RPMI7951 (cell line): Measurements from ENCODE around the gene HOXC10. TPM values are rescaled to one million over a fixed set of nuclear protein-coding genes. Genes with fewer than 3 reads are reported as not detected.
A peak's percentile ranks its signal among the peaks of the same experiment; 100 is the strongest.

ENCODE experiments used
- DNase-seq: peaks from one replicate; pipeline ENCODE4 v3.0.0-alpha.2; 2012; ENCODE audit warnings: low read depth
- total RNA-seq: library from RNA; depleted of rRNA; stranded (reverse); fragments of >200 nt; shearing (Covaris generic); gene quantifications from 2 replicates; pipeline ENCODE4 v1.2.3, GENCODE V29; 2014

HOXC10 gene
- total RNA-seq, 1 experiment from 2014 or later = 4.0 TPM

DNA sequence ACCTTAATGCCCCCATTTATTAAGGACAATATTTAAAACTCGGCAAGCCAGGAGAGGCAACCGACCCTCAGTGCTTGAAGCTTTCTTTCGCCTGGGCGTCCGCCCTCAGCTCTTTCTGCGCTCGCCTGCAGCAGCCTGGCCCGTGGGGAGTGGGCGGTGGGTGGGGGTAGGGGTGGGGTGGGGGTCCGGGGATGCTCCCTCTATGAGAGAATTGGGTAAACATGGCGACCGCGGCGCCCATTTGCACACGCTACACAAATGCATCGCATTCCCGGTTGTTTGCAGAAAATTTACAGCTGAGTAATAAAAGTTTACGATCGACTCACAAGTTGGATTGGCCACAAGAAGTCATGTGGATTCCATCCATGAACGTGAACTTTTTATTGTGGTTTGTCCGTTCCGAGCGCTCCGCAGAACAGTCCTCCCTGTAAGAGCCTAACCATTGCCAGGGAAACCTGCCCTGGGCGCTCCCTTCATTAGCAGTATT lies 31.6 kb downstream of the HOXC10 start:
- peak; percentile 90 for DNase-seq

DNA sequence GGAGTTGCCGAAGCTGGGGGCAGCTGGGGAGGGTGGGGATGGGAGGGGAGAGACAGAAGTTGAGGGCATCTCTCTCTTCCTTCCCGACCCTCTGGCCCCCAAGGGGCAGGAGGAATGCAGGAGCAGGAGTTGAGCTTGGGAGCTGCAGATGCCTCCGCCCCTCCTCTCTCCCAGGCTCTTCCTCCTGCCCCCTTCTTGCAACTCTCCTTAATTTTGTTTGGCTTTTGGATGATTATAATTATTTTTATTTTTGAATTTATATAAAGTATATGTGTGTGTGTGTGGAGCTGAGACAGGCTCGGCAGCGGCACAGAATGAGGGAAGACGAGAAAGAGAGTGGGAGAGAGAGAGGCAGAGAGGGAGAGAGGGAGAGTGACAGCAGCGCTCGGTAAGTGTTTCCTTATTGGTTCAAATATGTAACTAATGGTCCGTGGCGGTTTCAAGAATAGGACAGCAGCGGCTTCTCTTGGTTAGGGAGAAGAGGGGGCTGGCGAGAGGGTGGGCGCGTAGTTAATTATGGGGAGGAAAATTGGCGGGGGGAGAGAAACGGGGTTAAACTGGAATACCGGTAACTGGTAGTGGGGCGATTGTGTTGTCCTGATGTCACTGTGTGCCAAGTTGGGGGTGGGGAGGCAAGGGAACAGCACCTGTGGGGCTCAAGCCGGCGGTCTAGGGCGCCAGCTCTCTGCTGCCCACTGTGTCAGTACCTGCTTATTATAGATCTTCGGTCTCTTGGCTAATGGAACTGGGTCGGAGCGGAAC lies 32.3 kb downstream of the HOXC10 start:
- DNase-seq = peak; percentile 50

DNA sequence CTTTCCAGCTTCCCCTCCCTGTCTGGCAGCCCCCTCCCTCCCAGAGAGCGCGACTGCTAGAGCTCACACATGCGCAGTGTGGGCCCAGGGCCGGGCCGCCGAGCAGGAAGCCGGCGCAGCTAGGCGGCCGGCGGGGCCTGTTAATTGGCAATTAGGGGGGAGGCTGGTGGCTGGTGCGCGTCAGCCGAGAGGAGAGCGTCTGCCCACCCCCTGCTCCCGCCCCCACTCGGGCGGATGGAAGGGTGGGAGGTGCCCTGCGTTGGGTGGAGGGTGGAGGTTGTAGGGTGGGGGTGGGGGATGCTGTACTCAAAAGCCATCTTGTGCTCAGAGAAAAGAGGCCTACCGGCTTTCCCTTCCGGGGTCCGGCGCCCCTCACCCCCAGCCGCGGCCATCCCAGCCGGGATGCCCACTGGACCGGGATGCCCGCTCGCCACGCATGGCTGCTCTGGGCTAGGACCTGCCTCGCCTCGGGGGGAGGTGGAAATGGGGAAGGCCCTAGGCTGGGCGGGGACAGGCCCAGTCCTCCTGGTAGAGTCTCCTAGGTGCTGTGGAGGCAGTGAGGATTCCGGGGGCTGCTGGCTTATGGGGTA lies 33.0 kb downstream of the HOXC10 start:
- DNase-seq = peak; percentile 94

DNA sequence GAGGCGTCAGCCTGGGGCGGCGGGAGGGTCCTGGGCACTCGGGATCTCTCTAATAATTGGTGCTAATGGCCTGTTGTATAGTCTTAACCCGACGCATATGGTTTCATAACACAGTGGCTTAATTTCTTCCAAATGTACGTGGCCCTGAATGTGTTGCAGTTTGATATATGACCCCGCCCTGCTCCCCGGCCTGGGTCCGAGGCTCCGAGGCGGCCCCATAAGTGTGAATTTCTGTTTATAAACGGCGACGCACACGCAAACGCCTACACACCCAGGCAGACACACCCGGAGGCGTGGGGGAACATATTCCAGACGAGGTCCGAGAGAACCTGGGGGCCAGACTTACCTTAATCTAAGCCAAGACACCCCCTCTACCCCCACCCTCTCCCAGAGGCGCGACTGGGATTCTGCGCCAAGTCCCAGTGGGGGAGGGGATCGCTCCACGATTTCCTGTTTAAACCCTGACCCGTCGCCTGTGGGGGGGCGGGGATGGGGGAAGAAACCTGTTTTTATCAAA lies 33.6 kb downstream of the HOXC10 start:
- DNase-seq = peak; percentile 47

DNA sequence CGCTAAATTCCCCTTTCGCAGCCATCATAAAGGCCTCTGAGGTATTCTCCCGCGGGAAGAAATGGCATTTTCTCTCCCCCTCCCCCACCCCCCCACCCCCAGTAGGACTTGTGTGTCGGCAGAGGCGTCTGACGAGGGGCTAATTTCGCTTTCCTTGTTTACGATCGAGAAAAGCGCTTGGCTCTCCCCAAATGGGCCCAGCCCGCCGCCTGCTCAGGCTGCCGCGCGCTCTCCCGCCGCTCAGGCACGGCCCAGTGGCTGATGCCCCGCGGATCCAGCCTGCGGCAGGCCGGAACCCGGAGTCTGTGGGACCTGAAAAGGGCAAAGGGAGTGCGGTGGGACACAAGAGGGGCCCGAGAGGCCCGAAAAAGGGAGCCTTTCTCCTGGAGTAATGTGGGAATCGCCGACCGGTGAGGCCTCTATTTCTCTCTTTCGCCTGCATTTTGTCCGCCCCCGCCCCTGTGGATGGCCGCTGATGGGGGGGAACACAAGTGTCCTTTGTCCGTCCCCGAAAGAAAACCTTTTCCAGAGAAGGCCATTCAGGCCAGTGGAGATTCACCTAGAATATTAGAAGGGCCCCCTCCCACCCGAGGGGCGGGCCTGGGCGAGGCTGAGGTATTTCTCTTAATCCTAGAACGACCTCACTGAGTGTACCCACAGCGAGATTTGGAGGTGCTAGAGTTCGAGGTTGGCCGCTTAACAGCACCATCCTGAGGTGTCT lies 34.3 kb downstream of the HOXC10 start:
- peak; percentile 44 for DNase-seq

DNA sequence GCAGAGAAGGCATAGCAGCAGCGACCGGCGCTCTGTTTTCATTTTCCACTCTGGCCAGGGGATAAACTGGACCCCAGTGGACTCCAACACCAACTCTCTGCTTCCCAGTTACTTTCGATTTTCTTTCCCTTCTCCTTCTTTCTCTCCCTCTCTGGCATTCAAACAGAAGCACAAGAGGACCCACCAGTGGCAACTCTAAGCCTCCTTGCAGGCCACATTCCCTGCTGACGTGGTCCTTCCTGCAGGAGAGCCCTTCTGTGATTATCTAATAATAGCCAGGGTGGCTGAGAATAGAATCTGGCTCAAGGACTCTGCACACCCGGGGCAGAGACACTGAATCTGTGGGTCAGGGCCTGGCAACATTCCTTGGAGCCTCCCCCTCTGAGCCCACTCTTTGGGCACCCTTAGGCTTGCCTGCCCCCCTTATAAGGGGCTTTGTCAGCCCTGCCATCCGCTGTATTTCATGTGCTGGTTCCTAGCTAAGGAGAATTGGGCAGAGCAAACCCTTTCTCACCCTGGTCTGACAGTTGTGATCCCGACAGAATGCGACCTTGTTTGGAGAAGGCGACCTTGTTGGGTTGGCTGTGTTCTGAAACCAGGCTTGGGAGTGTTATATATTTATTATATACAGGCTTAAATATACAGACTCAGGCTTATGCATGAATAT lies 35.1 kb downstream of the HOXC10 start:
- DNase-seq = peak; percentile 71

DNA sequence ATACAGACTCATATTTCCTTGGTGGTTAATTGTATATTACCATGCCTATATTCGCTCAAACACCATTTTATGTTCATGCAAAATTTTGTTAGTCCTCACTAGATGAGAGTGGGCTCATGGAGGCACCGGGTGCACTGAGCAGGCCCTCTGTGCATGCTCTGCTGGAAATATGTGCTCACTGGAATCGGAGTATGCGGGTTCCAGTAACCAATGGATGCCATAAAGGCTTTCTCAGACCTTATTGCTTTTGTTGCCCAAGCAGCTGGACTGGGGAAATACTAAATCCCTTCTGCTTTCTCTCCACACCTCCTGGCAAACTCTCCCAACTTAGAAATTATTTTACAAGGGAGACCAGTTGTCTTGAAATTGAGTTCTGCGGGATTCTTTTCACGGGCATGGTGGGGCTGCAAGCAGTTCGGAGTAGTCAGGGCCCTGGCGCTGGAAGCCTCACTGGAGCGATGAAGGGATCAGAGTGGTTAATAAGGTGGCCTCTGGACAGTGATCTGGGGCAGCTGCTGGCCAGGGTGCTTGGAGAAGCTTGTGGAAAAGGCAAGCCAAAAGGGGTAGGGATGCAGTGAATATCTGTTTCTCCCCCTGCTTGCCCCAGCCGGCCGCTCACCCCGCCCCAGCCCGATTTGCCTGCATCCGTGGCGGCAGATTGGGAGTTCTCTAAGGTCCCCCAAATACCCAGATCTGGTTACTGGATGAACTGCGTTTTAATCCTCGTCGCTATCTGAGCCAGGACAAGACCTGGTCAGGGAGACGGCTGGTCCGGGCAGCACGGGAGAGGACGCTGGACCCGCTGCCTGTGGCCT lies 35.9 kb downstream of the HOXC10 start:
- no peak for DNase-seq

DNA sequence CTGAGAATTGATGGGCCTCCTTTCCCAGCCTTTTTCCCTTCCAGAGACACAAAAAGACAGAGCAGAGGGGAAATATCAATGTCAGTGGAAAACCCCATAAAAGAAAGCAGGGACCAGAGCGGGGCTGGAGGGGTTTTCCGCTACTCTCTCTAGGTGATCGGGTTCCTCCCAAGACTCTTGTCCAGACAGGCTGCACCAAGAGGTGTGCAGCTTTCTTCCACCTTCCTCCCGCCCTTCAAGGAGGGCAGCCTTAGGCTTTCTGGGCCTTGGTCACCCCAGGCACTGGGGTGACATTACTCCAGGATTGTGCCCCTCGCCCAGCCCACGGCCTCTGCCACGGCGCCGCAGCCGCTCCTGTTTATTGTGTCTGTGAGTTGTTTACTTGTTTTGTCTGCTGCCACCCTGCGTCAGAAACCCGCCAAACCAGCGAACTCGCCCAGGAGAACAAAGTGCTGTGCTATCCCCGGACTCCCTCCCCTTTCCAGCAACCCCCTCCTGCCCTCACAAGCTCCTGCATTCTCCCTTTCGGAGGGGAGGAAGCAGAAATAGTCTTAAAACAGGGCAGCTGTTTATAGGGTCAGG lies 36.6 kb downstream of the HOXC10 start:
- no peak for DNase-seq

DNA sequence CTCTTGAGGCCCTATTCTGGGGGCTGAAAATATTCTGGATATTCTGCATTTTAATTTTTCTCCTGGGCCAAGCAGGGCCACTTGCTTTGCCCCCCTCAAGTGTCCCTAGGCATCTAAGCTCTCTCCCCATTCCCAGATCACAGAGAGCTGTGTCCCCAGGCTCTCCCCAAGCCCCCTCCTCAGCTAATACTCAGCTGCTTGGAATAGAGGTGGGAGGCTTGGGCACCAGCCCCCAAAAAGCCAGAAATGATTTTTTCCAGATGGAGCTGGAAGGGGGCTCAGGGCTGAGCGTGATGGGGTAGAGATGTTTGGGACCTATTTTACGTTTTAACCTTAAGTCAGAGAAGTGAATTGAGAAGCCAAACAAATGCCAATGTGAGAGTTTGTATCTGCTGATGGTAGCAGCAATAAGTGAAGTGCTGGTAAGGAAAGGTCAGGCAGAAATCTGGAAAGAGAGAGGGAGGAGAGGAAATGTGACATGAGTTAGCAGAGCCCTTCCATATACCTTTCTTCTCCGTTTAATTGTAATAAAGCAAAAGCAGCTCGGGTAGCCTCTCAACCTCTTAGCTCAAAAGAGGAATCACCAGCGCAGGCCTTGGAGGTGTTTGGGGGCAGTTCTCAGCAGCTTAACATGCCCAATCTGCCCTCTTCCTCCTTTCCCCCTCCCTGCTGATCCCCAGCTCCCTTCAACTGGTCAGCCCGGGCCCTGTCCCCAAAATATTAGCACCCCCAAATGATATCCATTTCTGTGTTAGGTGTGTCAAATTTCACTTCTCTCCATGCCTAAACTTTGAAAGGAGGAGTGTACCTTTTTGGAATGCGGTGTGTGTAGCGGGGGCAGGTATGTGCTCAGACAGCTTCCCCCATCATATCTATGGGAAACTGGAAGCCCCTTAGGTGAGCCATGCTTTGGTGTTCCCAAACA lies 38.3 kb downstream of the HOXC10 start:
- DNase-seq = no peak

DNA sequence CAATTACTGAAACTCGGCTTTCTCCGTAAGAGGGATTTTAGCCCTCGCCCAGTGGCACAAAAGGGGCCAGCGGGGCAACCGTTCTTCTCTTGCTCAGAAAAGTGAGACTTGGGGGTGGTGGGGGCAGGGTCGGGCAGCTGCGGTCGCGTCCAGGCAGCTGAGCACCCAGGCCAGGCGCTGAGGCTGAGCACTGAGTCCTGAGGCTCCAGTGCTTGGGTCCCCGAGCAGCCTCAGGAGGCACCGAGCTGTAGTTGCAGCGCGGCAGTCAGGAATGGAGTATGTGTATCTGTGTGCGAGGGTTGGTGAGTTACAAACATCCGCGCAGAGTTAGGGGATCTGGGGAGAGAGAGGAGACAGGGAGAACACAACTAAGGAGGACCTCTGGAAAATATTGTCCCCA lies 39.2 kb downstream of the HOXC10 start:
- no peak for DNase-seq

DNA sequence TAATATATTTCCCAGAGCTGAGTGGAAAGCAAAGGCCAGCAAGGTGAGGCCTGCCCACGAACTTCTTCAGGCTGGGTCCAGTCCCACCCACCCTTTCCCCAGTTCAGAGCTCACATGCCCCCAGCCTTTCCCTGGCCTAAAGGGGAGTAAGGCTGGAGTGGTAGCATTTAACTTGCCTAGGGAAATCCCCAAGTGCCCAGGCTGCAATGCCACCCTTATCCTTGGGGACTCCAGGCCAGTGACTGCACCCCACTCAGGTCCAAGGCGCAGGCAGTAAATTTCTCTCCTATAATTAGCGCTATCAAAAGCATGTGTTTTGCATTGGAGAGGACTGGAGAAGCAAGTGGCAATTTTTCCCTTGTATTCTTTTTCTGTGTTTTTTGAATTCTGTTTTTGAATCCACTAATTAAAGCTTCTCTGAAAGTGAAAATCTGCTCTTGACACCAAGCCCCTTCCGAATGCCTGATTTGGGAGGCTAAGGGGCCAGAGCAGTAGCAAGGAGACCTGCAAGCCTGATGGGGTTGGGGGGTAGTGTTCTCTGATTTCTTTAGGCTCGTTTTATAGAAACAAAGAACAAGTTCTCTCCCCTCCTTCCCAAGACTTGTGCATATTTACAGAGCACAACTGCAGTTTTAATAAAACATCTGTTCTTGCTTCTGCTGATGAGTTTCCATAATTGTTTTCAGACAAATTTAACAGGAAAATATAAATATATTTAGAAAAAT lies 39.8 kb downstream of the HOXC10 start:
- DNase-seq = no peak

DNA sequence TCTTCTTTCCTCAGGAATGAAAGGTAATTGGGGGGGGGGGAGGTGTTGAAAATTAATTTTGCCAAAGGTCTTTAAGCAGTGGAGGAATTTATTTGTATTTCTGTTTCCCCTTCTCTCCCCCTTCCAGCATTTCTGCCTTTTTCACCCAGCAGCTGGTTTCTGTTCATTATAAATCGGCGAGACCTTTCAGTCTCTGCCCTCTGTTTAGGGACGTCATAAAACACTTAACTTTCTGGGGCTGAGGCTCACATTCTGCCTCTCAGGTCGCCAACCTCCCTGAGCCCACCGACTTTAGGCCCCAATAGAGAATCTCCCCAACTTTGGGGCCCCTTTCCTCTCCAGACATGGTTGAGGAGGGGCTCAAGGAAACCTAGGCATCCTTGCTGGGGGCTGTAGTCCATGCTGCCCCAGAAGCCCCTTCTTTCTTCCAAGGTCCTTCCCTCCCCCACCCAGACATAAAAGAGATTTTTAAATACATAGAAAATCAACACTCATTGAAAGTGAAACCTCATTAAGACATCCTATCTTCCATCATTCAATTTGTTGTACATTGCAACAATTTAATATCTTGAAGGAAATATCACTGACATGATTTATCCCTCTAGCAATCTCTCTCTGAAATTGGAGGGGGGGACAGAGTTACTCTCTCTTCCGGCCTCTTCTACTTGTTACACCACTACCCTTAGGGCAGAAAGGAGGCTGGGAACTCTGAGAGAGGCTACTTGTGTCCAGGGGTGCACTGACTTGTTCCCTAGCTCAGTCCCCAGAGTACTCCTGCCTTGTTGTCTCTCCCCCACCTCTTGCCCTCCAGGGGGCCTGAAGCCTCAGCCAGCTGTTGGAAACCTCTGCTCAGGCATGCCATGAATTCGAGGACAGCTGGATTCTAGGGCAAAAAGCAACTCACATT lies 40.8 kb downstream of the HOXC10 start:
- no peak for DNase-seq

DNA sequence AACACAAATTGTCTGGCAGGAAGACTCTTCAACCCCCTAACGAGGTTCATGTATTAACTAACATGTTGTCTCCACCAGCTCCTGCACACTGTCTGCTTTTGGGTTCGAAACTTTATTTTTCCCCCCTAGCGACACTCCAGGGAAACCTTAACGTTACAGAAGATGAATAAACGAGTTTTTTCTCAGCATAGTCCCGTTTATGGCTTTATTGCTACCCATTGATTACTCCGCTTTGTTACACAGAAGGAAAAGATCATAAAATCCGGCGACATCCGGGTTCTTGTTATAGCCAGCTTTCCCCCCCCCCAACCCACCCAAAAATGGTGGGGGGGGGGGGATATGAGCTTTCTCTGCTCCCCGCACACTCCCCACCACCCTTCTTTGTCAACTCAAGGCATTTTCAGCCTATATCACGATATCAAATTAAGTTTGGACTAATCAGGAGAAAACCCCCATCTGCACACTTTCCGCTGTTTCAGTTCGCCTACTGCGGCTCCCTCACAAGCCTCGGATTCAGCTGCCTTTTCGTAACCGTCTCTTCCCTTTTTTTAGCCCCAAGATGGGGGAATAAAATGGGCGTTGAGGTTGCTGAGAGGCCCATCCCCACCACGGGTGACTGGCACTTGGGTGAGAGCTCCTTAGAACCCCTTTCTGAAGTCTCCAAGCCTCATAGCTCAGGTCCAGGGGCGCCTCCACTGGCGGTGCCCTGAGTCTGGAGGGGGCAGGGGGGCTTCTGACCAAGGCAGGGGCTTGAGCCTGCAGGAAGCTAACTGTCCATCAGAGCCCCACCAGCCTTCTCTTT lies 41.9 kb downstream of the HOXC10 start:
- no peak for DNase-seq

DNA sequence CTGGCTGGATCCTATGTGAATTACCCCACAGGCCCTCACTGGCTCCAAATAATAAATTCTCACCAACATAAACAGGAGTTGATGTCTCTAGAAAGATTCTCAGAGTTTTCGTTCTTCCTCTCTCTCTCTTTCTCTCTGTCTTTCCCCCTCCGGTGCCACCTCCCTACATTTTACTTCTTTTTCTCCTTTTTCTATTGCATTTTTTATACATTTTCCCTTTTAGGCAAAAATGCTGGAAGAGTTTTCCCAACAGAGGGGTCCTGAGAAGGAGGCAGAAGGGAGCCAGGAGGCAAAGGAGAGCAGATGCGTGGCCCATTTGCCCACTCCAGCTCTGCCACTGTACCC lies 42.5 kb downstream of the HOXC10 start:
- no peak for DNase-seq

DNA sequence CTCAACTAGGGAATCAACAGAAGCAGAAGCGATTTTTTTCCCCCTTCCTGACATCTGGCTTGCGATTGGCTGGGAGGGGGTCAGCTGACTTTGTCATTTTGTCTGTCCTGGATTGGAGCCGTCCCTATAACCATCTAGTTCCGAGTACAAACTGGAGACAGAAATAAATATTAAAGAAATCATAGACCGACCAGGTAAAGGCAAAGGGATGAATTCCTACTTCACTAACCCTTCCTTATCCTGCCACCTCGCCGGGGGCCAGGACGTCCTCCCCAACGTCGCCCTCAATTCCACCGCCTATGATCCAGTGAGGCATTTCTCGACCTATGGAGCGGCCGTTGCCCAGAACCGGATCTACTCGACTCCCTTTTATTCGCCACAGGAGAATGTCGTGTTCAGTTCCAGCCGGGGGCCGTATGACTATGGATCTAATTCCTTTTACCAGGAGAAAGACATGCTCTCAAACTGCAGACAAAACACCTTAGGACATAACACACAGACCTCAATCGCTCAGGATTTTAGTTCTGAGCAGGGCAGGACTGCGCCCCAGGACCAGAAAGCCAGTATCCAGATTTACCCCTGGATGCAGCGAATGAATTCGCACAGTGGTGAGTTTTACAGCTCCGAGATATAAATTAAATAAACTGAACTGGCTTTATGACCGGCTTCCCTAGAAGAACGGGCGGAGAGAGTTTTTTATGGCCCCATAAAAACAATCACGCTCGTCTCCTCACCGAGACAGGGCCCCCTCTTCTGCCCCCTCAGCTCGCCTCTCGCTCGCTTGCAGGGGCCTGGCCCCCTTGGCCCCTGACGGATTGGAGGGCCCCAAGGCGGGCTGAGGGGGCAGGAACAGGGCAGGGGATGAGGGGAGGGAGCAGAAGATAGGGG lies 43.6 kb downstream of the HOXC10 start, which contains the start of gene HOXC6:
Gene HOXC6 (plus strand): TSS at position 127 of the 888 bp plus-strand sequence. CDS start 82 bp downstream, at position 209.
- peak; percentile 39 for DNase-seq
